Mesodermal cell (in vitro differentiated cells): ENCODE data around the gene CCM2L.

Experiments used
- H3K27ac ChIP-seq: 2 replicates; pipeline ENCODE4 v1.7.0; 2013; ENCODE audit warnings: mild to moderate bottlenecking, low read depth, low read length, moderate library complexity; ENCODE audit not compliant: severe bottlenecking
- H3K36me3 ChIP-seq: 2 replicates; pipeline ENCODE4 v1.7.1; 2013; ENCODE audit warnings: mild to moderate bottlenecking, low read length, moderate library complexity; ENCODE audit not compliant: control insufficient read depth, insufficient read depth
- H3K4me1 ChIP-seq: one replicate; pipeline ENCODE4 v1.7.1; 2013; ENCODE audit warnings: mild to moderate bottlenecking, low read length; ENCODE audit not compliant: insufficient read depth, control insufficient read depth, poor library complexity, severe bottlenecking
- H3K4me3 ChIP-seq: 2 replicates; pipeline ENCODE4 v1.7.0; 2013; ENCODE audit warnings: low read length, control low read depth, mild to moderate bottlenecking; ENCODE audit not compliant: insufficient read depth, poor library complexity, severe bottlenecking; ENCODE audit errors: extremely low read depth
- H3K9me3 ChIP-seq: 2 replicates; pipeline ENCODE4 v1.7.1; 2013; ENCODE audit warnings: mild to moderate bottlenecking, low read length, moderate library complexity; ENCODE audit not compliant: control insufficient read depth
- WGBS, 2 experiments: methylation state at CpG; one replicate each; pipeline ENCODE4 v1.1.5; 2013; ENCODE audit warnings: missing lambda C conversion rate in 2 of 2; ENCODE audit not compliant: insufficient coverage in 2 of 2; 5-methylcytosine and 5-hydroxymethylcytosine counted together

CCM2L gene

GRCh38 chr20:31975874-31976273, 34.4 kb upstream of the CCM2L start:
- WGBS, 2 experiments = 83 to 100% methylated on average over 1 of the region's 2 CpGs
- H3K27ac ChIP-seq = no peak overlapping the region
- no peaks in the 10 kb centered on the region for H3K36me3 ChIP-seq

DNA sequence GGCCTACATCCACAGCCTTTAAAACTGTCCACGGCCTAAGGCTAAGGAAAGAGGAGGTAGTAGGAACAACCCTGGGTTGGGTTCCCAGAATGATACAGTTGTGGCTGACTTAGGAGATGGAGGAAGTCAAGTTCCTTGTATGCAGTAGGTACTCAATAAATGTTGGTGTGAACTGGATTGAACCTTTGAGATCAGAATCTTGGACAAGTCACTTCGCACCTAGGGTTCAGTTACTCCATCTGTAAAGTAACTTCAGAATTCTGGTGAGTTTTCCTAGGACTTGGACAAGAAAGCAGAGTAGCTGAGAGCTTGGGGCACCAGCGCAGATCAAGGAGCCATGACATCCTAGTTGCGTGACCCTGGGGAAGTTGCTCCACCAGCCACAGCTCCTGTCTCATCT, 33.2 kb upstream of the CCM2L start:
- WGBS, 2 experiments = 90 to 100% methylated on average over 2 to 3 of the region's 4 CpGs
- Histone ChIP-seq H3K27ac (no peak overlapping the region), H3K4me1 (peaks cover 11% of the 10 kb centered on the region), H3K36me3 (no peaks in the 10 kb centered on the region), H3K9me3 (no peaks in the 10 kb centered on the region), H3K4me3 (no peak overlapping the region)

More at GRCh38 chr20:31975874-31976273, 34.4 kb upstream of the CCM2L start:
- Histone ChIP-seq H3K4me1 (peaks cover 11% of the 10 kb centered on the region), H3K9me3 (no peaks in the 10 kb centered on the region), H3K4me3 (no peak overlapping the region)

DNA sequence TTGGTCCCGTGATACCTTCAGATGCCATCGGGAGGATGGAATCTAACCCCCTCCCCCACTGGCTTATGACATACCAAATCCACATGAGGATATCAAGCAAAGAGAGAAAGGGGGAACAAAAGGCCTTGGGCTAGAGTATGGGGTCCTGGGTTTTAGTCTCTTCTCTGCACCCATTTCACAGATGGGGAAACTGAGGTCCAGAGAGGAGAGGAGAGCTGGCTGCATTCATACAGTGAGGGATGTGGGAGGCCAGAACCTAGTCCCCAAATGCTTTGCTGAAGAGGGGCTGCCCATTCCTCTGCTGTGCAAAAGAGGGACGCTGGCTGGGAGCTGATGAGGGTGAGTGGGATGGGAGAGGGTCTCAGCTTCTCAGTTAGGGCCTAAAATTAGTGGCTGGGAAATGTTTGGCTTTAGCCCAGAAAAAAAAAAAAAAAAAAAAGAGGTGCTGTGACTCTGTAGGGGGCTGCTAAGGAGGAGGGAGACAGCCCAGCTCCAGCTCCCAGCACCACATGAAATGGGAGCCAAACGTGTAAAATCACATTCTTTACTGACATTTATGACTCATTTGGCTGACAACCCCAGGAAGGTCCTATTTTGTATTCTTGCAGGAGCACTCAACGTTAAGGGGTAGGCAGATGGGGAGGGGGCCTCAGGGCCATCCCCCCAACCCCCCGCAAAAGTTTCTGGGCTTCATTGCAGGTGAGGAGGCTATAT, 30.4 kb upstream of the CCM2L start:
- no peaks in the 10 kb centered on the region for H3K9me3 ChIP-seq

DNA sequence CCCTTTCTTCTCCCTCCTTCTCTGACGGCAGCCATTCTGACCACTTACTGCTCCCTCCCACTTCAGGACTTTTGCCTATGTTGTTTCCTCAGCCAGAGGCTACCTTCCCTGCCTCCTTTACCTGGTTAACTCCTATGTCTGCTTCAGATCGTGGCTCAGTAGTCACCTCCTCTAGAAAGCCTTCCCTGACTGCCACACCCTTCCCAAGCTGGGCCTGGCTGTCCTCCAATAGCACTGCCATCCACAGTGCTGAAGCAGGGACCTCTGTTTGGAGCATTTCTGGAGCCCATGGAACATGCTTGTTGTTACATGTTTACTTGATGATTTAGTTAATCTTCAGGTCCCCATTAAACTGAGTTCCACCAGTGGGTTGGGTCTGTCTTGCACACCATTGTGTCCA, 28.5 kb upstream of the CCM2L start:
- H3K9me3 ChIP-seq = no peaks in the 10 kb centered on the region
- WGBS, 2 experiments = 75 to 77% methylated on average over 2 of the region's 2 CpGs
- no peak overlapping the region for H3K4me3 ChIP-seq
- H3K27ac ChIP-seq = no peak overlapping the region
- no peaks in the 10 kb centered on the region for H3K36me3 ChIP-seq
- H3K4me1 ChIP-seq = peaks cover 4% of the 10 kb centered on the region

More for the DNA sequence above, 30.4 kb upstream of the CCM2L start:
- H3K27ac ChIP-seq = no peak overlapping the region
- H3K36me3 ChIP-seq = no peaks in the 10 kb centered on the region
- no peak overlapping the region for H3K4me3 ChIP-seq
- peaks cover 4% of the 10 kb centered on the region for H3K4me1 ChIP-seq
- WGBS, 2 experiments = 57 to 69% methylated on average over 2 to 4 of the region's 6 CpGs

- Histone ChIP-seq H3K4me1 (peaks cover 2% of the 10 kb centered on the region), H3K27ac (no peak overlapping the region), H3K9me3 (no peaks in the 10 kb centered on the region), H3K4me3 (no peak overlapping the region), H3K36me3 (no peaks in the 10 kb centered on the region)
- WGBS, 2 experiments = 62 to 70% methylated on average over 5 to 6 of the region's 6 CpGs
Observed at GRCh38 chr20:31984981-31985471, 25.2 kb upstream of the CCM2L start.

DNA sequence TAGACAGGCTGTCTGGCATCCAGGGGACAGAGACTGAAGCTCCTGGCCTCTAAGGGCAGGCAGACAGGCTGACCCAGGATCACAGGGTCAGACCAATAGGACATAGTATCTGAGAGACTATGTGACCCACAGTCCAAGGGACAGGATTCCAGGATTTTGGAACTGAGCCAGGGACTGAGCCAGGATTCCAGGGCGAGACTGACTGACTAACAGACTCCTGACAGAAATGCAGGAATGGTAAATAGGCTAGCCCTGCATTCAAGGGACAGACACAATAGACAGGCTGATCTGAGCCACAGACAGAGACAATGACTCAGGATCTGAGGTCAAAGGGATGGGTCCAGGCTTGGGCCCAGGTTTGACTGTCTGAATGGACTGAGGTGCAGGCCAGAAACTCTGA, 22.5 kb upstream of the CCM2L start:
- H3K4me3 ChIP-seq = no peak overlapping the region
- WGBS, 2 experiments = 71 to 75% methylated on average over 1 of the region's 1 CpG

GRCh38 chr20:31988430-31989015, 21.7 kb upstream of the CCM2L start:
- 90 to 96% methylated on average over 4 of the region's 5 CpGs for WGBS, 2 experiments
- Histone ChIP-seq H3K36me3 (no peaks in the 10 kb centered on the region), H3K27ac (no peak overlapping the region), H3K4me1 (no peaks in the 10 kb centered on the region), H3K4me3 (no peak overlapping the region), H3K9me3 (no peaks in the 10 kb centered on the region)

More for the DNA sequence above, 22.5 kb upstream of the CCM2L start:
- no peaks in the 10 kb centered on the region for H3K36me3 ChIP-seq
- no peaks in the 10 kb centered on the region for H3K4me1 ChIP-seq
- no peaks in the 10 kb centered on the region for H3K9me3 ChIP-seq
- no peak overlapping the region for H3K27ac ChIP-seq

GRCh38 chr20:31989030-31989645, 21.1 kb upstream of the CCM2L start:
- no peak overlapping the region for H3K4me3 ChIP-seq
- H3K4me1 ChIP-seq = no peaks in the 10 kb centered on the region
- no peak overlapping the region for H3K27ac ChIP-seq
- 89 to 92% methylated on average over 7 to 8 of the region's 8 CpGs for WGBS, 2 experiments
- no peaks in the 10 kb centered on the region for H3K9me3 ChIP-seq
- H3K36me3 ChIP-seq = no peaks in the 10 kb centered on the region

DNA sequence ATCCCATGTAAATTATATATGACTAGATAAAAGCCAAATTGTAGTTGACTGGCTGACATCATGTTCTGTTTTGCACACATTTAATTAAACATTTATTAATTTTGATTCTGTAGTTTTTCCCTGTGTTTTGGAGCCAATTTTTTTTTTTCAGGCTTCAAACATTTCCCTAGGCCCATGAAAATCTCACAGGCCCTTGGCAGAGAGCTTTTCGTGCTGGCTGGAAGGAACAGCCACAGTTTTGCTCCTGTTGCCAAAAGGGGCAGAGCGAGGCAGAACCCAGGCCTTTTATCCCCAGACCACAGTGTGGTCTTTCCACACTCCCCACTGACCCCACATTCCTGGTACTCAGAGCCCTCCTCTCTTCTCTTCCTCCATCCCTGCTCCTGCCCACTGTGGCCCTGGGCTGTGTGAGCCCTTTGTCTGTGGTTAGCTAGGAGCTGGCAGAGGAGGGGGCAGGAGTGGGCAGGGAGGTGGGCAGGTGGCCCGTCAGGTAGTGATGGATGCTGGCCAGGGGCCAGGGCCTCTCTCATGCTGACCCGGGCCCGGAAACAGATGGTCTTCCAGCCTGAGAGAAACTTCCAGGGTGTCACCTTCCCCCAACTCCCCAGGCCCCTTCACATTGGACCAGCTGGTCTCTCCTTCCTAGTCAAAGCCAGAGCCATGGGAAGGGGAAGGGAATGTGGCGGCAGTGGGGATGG, 19.4 kb upstream of the CCM2L start:
- WGBS, 2 experiments = 92 to 100% methylated on average over 3 to 4 of the region's 6 CpGs
- Histone ChIP-seq H3K9me3 (no peaks in the 10 kb centered on the region), H3K36me3 (no peaks in the 10 kb centered on the region), H3K4me1 (no peaks in the 10 kb centered on the region), H3K27ac (no peak overlapping the region), H3K4me3 (no peak overlapping the region)

DNA sequence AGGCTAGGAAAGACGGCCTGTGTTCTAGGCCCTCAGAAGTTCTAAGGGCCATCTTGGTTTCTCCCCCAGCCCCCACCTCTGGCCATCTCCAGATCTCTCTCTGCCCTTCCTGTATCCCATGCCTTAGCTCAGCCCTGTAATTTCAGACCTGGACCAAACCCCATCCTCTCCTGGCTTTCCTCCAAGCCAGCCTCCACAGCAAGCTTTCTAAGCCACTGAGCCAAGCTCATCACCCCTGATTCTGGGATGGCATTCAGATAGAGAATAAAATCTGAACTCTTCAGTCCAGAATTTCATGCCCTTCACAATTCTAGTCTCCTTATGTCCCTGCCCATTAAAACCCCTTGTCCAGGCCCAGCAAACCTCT, 18.9 kb upstream of the CCM2L start:
- Histone ChIP-seq H3K27ac (no peak overlapping the region), H3K9me3 (no peaks in the 10 kb centered on the region), H3K4me3 (no peak overlapping the region), H3K4me1 (no peaks in the 10 kb centered on the region), H3K36me3 (no peaks in the 10 kb centered on the region)
- 80% methylated on average over 1 of the region's 1 CpG; no CpG with 5 or more reads in 1 of the 2 experiments for WGBS, 2 experiments
